Calu3 (cell line): ENCODE data around the gene AGBL3. TPM values are rescaled to one million over a fixed set of nuclear protein-coding genes. Genes with fewer than 3 reads are reported as not detected.
A peak's percentile ranks its signal among the peaks of the same experiment; 100 is the strongest.

Experiments
- Bru-seq: library from RNA; stranded (reverse); fragments of 400-500 nt; gene quantifications from one replicate; lab custom pipeline; 2021; lab: Mats Ljungman, UMichigan
- BruChase-seq, 2 experiments: library from RNA; stranded (reverse); fragments of 400-500 nt; gene quantifications; one replicate each; lab custom pipeline; 2021; lab: Mats Ljungman, UMichigan
- BruUV-seq: library from RNA; stranded (reverse); fragments of 400-500 nt; replicated peaks from 2 replicates; lab custom pipeline; 2021; lab: Mats Ljungman, UMichigan
- CTCF ChIA-PET: fragments of 300-600 bp; sonication (Branson Sonifier 250); formaldehyde crosslinking; loops from one replicate; lab custom pipeline; 2022; ENCODE audit warnings: antibody characterized with exemption; lab: Charles Lee
- DNase-seq: peaks from one replicate; pipeline ENCODE4 v3.0.0; 2022
- H3K27ac Mint-ChIP-seq: one replicate; pipeline ENCODE4 v1.8.0; 2022; ENCODE audit warnings: mixed read lengths; ENCODE audit not compliant: unreplicated experiment
- H3K27me3 Mint-ChIP-seq: one replicate; pipeline ENCODE4 v1.8.0; 2022; ENCODE audit warnings: mixed read lengths; ENCODE audit not compliant: unreplicated experiment
- H3K36me3 Mint-ChIP-seq: one replicate; pipeline ENCODE4 v1.8.0; 2022; ENCODE audit warnings: mild to moderate bottlenecking, moderate library complexity, mixed read lengths; ENCODE audit not compliant: insufficient read depth, unreplicated experiment
- H3K4me1 Mint-ChIP-seq: one replicate; pipeline ENCODE4 v1.8.0; 2022; ENCODE audit warnings: mild to moderate bottlenecking, low read depth, mixed read lengths; ENCODE audit not compliant: unreplicated experiment
- H3K4me3 Mint-ChIP-seq: one replicate; pipeline ENCODE4 v1.8.0; 2022; ENCODE audit warnings: mild to moderate bottlenecking, low read depth, moderate library complexity, mixed read lengths; ENCODE audit not compliant: unreplicated experiment
- H3K9me3 Mint-ChIP-seq: one replicate; pipeline ENCODE4 v1.8.0; 2022; ENCODE audit warnings: low read depth, mixed read lengths; ENCODE audit not compliant: unreplicated experiment
- intact Hi-C: fragments of 100-400 bp; cut with micrococcal nuclease; formaldehyde crosslinking; loops from one replicate; pipeline ENCODE4 v1.10.0; 2022; ENCODE audit not compliant: unreplicated experiment
- long read RNA-seq: library from polyadenylated mRNA; stranded (forward); transcript quantifications from one replicate; pipeline ENCODE4 v2.0.0, GENCODE V29; 2022
- total RNA-seq: library from RNA; stranded (reverse); gene quantifications from 2 replicates; pipeline ENCODE4 v1.2.3, GENCODE V29; 2022
- TF ChIP-seq, protein P1 (sequence below): fragments of 200-600 bp; IDR thresholded peaks from one replicate; pipeline ENCODE4 v1.8.0; 2022; ENCODE audit warnings: antibody characterized with exemption; ENCODE audit not compliant: unreplicated experiment

Gene AGBL3
- total RNA-seq (5.4 and 6.3 TPM in 2 replicates), Bru-seq, nascent RNA (percentile 47 among the genes with signal in this experiment), BruChase-seq, experiment 1, labeled RNA remaining after a 6-hour chase (percentile 40 among the genes with signal in this experiment), BruChase-seq, experiment 2, labeled RNA remaining after a 2-hour chase (percentile 39 among the genes with signal in this experiment)
- long read RNA-seq, partial matches to known transcripts, result 0 of 12 reads
- long read RNA-seq, other reads (novel, unspliced or antisense), result 11 of 12 reads

DNA sequence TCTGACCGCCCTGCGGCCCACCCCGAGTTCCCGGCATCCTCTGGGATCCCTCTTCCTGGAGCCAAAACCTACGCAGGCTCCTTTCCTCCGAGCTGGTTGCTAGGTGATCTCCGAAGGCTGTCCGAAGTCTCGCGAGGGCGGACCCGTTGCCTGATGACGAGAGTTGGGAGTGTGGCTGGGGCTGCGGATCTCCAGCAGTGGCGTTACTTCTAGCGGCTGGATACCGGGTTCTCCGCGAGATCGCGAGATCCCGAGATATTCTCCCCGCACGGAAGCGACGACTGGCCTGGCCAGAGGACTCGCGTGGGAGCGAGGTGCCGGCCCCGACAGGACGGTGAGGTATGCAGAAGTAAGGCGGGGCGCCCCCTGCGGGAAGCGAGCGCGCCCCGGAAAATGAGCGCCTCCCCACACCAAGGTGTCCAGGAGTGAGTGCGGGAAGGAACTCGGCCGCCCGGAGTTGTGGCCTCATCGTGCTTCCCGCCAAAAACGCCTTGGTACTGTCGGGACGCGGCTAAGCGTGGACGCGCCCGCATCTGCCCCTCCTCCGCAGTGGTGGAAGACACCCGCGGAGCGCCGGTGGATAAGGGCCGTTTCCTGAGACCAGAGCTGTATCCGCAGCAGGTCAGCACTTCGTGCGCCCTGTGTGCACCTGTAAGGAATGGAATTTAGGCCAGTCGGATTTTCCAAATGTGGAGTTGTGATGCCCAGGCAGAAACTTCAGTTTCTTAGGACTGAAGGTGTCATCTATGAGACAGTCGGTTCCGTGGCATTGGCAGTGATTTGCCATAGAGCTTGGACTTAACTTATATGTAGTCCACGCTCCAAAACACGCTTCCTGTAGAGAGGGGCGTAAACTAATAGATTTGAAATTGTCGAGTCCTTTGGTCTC is at the start of gene AGBL3:
Gene AGBL3 (plus strand): TSS at position 146 of the 889 bp plus-strand sequence. CDS start 1,426 bp downstream, outside the sequence.
- TF ChIP-seq, protein P1, sequence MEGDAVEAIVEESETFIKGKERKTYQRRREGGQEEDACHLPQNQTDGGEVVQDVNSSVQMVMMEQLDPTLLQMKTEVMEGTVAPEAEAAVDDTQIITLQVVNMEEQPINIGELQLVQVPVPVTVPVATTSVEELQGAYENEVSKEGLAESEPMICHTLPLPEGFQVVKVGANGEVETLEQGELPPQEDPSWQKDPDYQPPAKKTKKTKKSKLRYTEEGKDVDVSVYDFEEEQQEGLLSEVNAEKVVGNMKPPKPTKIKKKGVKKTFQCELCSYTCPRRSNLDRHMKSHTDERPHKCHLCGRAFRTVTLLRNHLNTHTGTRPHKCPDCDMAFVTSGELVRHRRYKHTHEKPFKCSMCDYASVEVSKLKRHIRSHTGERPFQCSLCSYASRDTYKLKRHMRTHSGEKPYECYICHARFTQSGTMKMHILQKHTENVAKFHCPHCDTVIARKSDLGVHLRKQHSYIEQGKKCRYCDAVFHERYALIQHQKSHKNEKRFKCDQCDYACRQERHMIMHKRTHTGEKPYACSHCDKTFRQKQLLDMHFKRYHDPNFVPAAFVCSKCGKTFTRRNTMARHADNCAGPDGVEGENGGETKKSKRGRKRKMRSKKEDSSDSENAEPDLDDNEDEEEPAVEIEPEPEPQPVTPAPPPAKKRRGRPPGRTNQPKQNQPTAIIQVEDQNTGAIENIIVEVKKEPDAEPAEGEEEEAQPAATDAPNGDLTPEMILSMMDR, result peak; percentile 80
- peak within 1 kb of the TSS; percentile 99 for H3K27ac Mint-ChIP-seq
- peak; percentile 95 for DNase-seq
- intact Hi-C loops, result loop anchor here (2.0 kb wide), 1 partner anchor 184 kb away; the partner anchor contains the start of gene CYREN
- H3K27me3 Mint-ChIP-seq, result no peaks in the 10 kb centered on the region
- H3K36me3 Mint-ChIP-seq, result peaks cover 21% of the 10 kb centered on the region
- H3K4me1 Mint-ChIP-seq, result peaks cover 38% of the 10 kb centered on the region
- BruUV-seq, result TSS peak; percentile 59
- no peaks in the 10 kb centered on the region for H3K9me3 Mint-ChIP-seq
- H3K4me3 Mint-ChIP-seq, result peak within 1 kb of the TSS; percentile 100
- CTCF ChIA-PET, result interaction anchor here (0.7 to 1.9 kb wide), 7 partner anchors 10 to 184 kb away, joined by 3 to 7 read pairs (median 3); partner anchors contain the start of genes CYREN and TMEM140

GRCh38 chr7:134936893-134937510 is 49.3 kb upstream of the AGBL3 start:
- no peaks in the 10 kb centered on the region for H3K9me3 Mint-ChIP-seq
- H3K27ac Mint-ChIP-seq, result no peak overlapping the region
- no peaks in the 10 kb centered on the region for H3K36me3 Mint-ChIP-seq
- TF ChIP-seq, protein P1, result no peak
- intact Hi-C loops, result no loop called here
- H3K27me3 Mint-ChIP-seq, result no peaks in the 10 kb centered on the region
- CTCF ChIA-PET, result interaction anchor here (0.5 kb wide), 1 partner anchor 217 kb away, joined by 3 read pairs; no protein-coding TSS in a partner anchor
- no TSS peak for BruUV-seq
- no peak overlapping the region for H3K4me3 Mint-ChIP-seq
- H3K4me1 Mint-ChIP-seq, result peaks cover 5% of the 10 kb centered on the region
- no peak for DNase-seq

- Mint-ChIP-seq H3K4me3 (no peak overlapping the region), H3K36me3 (no peaks in the 10 kb centered on the region), H3K27ac (no peak overlapping the region), H3K4me1 (peaks cover 16% of the 10 kb centered on the region), H3K27me3 (no peaks in the 10 kb centered on the region), H3K9me3 (no peaks in the 10 kb centered on the region)
- TF ChIP-seq, protein P1, result no peak
- CTCF ChIA-PET, result no interaction called here
- no peak for DNase-seq
- BruUV-seq, result no TSS peak
- intact Hi-C loops, result no loop called here
Observed at GRCh38 chr7:134938141-134938540, 48.2 kb upstream of the AGBL3 start.

DNA sequence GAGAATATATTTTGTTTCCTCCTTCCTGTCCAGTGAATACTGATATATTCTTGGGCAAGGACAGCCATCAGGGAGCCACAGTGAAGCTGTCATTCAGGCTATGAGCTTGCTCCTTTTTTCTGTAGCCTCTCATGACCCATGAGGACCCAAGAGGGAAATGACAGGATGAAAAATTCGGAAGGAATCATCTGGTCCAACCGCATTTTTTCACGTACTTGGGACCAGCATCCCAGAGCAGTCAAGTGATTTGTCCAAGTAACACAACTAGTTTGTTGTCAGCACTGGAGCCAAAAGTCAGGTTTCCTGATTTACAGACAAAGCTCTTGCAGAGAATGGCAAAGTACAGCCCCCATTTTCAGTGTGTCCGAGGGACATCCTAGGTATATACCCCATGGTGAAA is 47.2 kb upstream of the AGBL3 start:
- no peak overlapping the region for H3K4me3 Mint-ChIP-seq
- BruUV-seq, result no TSS peak

More for the DNA sequence above, 47.2 kb upstream of the AGBL3 start:
- intact Hi-C loops, result no loop called here
- Mint-ChIP-seq H3K27ac (no peak overlapping the region), H3K4me1 (peaks cover 16% of the 10 kb centered on the region), H3K36me3 (no peaks in the 10 kb centered on the region), H3K27me3 (no peaks in the 10 kb centered on the region), H3K9me3 (no peaks in the 10 kb centered on the region)
- no peak for DNase-seq
- TF ChIP-seq, protein P1, result no peak
- CTCF ChIA-PET, result no interaction called here
